MM.1S (cell line): Measurements from ENCODE around the gene DCAF11.

Source experiments
- CTCF ChIP-seq: fragments of 300-600 bp; sonication (generic); IDR thresholded peaks from 2 replicates; pipeline ENCODE4 v1.5.1; 2016; ENCODE audit warnings: antibody characterized with exemption, low read length, mixed read lengths
- EZH2 ChIP-seq: fragments of 300-600 bp; sonication (generic); optimal IDR thresholded peaks from 2 replicates; pipeline ENCODE3; 2017; ENCODE audit warnings: low read depth, mild to moderate bottlenecking, antibody characterized with exemption, low read length, mixed read lengths
- EZH2phosphoT487 ChIP-seq: fragments of 300-600 bp; sonication (generic); IDR thresholded peaks from 2 replicates; pipeline ENCODE4 v1.6.1; 2018; ENCODE audit warnings: antibody characterized with exemption, low read length

DNA sequence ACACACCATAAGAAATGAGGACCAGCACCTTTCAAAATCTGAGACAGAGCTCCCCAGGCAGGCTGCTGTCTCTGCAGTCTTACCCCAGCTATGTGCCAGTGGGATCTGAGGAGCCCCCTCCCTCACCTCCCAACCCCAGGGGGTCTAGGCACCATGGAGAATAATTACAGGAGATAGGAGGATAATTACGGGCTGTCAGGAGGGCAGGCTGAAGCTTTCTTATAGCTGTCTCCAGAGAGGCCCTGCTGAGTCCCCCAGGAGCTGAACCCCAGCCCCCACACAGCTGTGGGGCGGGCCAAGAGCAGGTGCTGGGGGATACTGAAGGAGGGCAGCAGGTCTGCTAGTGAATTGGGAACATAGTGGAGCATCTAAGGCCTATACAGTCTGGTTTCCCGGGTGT lies 36.4 kb upstream of the DCAF11 start:
- TF ChIP-seq CTCF (no peak), EZH2 (no peak), EZH2phosphoT487 (no peak)
